IgD-negative memory B cell (primary cell): ENCODE data around the gene ADA. TPM values are rescaled to one million over a fixed set of nuclear protein-coding genes. Genes with fewer than 3 reads are reported as not detected.
A peak's percentile ranks its signal among the peaks of the same experiment; 100 is the strongest.

Experiments
- H3K27ac Mint-ChIP-seq, 3 donors: one replicate each; pipeline ENCODE4 v1.8.0; 2020 to 2022; ENCODE audit warnings: mild to moderate bottlenecking in 3 of 3, mixed read lengths in 3 of 3, moderate library complexity in 1 of 3
- H3K27me3 Mint-ChIP-seq: one replicate; pipeline ENCODE4 v1.8.0; 2021; ENCODE audit warnings: mixed read lengths
- H3K36me3 Mint-ChIP-seq: one replicate; pipeline ENCODE4 v1.8.0; 2020; ENCODE audit warnings: mild to moderate bottlenecking, mixed read lengths
- H3K4me1 Mint-ChIP-seq, 3 donors: one replicate each; pipeline ENCODE4 v1.8.0; 2020 to 2022; ENCODE audit warnings: mixed read lengths in 3 of 3, mild to moderate bottlenecking in 1 of 3
- H3K4me3 Mint-ChIP-seq, 4 donors: one replicate each; pipeline ENCODE4 v1.8.0; 2020 to 2022; ENCODE audit warnings: mild to moderate bottlenecking in 4 of 4, mixed read lengths in 4 of 4, moderate library complexity in 3 of 4
- H3K9me3 Mint-ChIP-seq, 3 donors: one replicate each; pipeline ENCODE4 v1.8.0; 2020 to 2021; ENCODE audit warnings: mixed read lengths in 3 of 3, mild to moderate bottlenecking in 1 of 3
- polyA plus RNA-seq: library from polyadenylated mRNA; unstranded; fragments of 300-500 nt; fragmentation: Illumina TruSeq; gene quantifications from one replicate; pipeline ENCODE4 v1.2.3, GENCODE V29; 2021

ADA gene
- polyA plus RNA-seq, 1 donor from 2014 or later: 10.5 TPM

DNA sequence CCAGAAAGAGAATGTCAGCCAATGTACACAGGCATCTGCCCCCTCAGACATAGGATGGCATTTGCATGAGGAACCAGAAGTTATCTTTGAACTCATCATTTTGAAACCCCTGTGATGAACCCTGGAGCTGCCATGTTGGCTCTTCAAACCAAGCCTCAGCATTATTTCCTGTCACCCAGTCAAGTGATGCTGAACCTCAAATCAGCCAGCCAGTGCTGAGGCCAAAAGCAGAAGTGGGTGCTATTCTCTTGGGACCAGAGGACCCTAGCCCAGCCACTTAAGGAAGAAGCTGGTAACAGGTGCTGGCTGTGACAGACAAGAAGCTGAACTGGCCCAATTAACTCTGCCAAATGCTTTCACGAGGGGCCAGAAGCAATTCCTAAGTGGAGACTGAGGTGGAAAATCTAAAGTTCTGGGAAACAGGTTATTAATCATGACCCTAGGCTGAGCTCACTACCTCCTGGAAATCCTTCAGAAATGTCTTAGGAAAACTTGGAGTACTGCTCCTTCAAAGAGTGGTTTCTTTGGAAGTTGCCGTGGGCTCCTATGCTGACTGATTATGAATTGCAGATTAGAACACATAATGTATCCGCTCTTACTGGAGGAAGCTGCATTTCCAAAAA lies 65.1 kb downstream of the ADA start:
- no peaks in the 10 kb centered on the region for H3K27me3 Mint-ChIP-seq
- H3K36me3 Mint-ChIP-seq: peaks cover 7% of the 10 kb centered on the region
- H3K4me1 Mint-ChIP-seq: peaks cover 52 to 69% (median 60%) of the 10 kb centered on the region in 3 donors
- no peaks in the 10 kb centered on the region for H3K9me3 Mint-ChIP-seq
- peak overlapping the region; percentile 87 to 96 (median 92) for H3K4me3 Mint-ChIP-seq
- H3K27ac Mint-ChIP-seq: peak overlapping the region; percentile 93 to 100 (median 98)

DNA sequence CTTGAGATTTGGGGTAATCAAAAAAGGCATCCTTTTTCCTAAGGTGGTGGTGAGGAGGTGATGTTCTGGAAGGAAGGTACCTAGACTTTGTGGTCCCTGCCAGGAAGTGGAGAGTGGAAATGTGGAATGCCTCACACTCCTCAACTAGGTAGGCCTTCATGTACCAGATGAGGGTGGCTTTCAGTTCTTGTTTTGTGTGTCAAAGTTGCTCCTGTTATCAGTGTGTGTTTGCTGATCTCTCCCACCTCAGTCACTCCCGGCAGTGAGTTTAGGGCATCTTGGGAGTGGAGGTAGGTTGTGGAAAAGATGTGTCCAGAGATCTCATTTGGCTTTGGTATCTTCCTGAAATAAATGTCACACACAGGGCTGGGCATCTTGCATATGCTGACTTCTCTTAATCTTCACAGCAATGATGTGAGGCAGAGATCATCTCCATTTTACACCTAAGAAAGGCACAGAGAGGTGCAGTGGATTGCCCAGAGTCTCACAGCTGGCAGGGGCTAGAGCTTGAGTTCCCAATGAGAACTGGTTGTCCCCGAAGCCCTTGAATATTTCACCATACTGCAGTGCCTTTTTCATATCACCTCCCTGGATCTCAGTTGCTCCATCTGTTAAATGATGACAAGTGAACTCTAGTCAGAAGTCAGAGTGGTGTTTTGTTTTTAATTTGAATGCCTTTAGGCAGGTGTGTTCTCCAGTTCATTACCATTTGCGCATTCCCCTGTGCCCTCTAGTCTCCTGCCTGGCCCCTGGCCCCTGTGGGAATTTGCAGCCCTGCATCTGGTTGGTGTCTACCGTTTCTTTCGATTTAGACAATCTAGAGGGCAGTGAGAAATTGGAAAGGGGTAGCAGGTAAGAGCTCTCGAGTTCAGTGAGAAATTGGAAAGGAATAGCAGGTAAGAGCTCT lies 66.2 kb downstream of the ADA start:
- Mint-ChIP-seq H3K9me3 (no peaks in the 10 kb centered on the region), H3K4me3 (peak overlapping the region; percentile 87 to 96 (median 92)), H3K27ac (peak overlapping the region; percentile 93 to 100 (median 98)), H3K27me3 (no peaks in the 10 kb centered on the region), H3K4me1 (peaks cover 56 to 69% (median 66%) of the 10 kb centered on the region in 3 donors), H3K36me3 (peaks cover 4% of the 10 kb centered on the region)

DNA sequence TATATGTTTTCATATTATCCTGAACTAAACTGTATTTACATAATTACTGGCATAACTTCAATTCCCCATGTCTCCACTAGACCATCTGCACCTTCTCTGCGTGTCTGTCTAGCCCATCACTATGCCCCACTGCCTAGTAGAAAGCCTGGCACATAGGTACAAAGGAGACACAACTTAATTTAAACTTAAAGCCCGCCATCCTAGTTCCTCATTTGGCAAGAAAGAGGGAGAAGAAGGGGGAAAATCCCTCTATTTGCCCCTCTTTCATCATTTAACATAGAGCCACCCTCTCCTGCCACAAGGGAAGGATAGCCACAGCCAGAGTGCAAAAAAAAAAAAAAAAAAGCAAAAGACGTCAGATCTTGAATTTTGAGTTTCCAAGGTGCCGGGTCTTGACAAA lies 67.3 kb downstream of the ADA start:
- peak overlapping the region; percentile 87 to 96 (median 92) for H3K4me3 Mint-ChIP-seq
- H3K9me3 Mint-ChIP-seq: no peaks in the 10 kb centered on the region
- peaks cover 64 to 74% (median 73%) of the 10 kb centered on the region in 3 donors for H3K4me1 Mint-ChIP-seq
- H3K27me3 Mint-ChIP-seq: no peaks in the 10 kb centered on the region
- H3K27ac Mint-ChIP-seq: peak overlapping the region; percentile 93 to 100 (median 98)
- H3K36me3 Mint-ChIP-seq: peaks cover 3% of the 10 kb centered on the region

DNA sequence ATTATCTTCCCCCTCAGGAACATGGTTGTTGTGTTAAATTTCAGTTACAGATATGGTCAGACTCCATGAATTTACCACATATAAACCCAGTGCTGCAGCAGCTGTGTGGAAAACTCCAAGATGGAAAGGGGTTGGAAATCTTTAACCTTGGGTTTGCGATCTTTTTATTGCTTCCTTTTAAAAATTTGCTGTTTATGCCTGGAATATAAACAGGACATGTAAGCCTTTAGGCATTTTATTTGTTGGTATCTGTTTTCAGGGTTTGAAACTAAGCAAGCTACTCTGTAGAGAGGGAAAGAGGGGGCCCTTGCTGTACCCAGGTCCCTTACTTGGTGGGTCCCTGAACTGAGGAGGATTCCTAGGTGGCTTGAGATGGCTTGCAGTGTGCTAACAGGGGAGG lies 68.3 kb downstream of the ADA start:
- peak overlapping the region; percentile 87 to 96 (median 92) for H3K4me3 Mint-ChIP-seq
- no peaks in the 10 kb centered on the region for H3K27me3 Mint-ChIP-seq
- H3K36me3 Mint-ChIP-seq: peaks cover 3% of the 10 kb centered on the region
- H3K4me1 Mint-ChIP-seq: peaks cover 60 to 70% (median 70%) of the 10 kb centered on the region in 3 donors
- H3K27ac Mint-ChIP-seq: peak overlapping the region; percentile 93 to 100 (median 98)
- H3K9me3 Mint-ChIP-seq: no peaks in the 10 kb centered on the region

DNA sequence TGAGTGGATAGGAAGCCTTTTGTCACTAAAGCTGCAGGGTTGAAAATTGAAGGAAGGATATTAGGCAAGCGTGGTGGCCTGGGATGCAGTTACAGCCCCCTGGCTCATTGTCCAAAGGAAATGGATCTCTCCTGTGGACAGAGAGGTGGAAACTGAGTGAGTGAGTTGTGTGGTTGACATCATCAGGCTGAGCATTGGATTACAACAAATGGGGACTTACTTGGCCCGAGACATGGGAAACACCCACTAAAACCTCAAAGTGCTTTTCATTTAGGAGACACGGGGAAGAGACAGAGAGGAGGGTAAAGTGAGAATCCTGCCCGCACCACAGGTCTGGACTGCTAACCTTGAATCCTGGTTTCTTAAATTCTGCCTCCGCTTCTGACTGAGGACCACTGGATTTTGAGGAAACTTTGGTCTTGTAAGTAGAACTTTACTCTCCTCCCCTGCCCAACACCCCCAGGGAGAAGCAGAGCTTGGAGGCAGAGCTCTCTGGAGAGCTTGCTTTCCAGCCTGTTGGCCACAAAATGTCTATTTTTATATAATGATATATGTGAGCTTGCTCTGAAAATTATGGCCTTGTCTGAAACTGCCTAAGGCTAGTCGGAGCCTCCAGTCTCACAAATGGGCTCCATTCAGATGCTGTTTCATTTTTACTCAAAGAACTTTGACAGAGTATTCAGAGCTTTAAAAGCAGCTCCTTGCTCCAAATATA lies 69.0 kb downstream of the ADA start, which contains the start of gene PKIG:
Gene PKIG, plus strand, starts transcription at position 269 of the 715 bp plus-strand sequence. CDS start 31,978 bp downstream, outside the sequence.
- no peaks in the 10 kb centered on the region for H3K9me3 Mint-ChIP-seq
- no peaks in the 10 kb centered on the region for H3K27me3 Mint-ChIP-seq
- H3K27ac Mint-ChIP-seq: peak within 1 kb of the TSS; percentile 93 to 100 (median 98)
- H3K4me3 Mint-ChIP-seq: peak within 1 kb of the TSS; percentile 87 to 96 (median 92)
- peaks cover 54 to 64% (median 63%) of the 10 kb centered on the region in 3 donors for H3K4me1 Mint-ChIP-seq
- no peaks in the 10 kb centered on the region for H3K36me3 Mint-ChIP-seq

DNA sequence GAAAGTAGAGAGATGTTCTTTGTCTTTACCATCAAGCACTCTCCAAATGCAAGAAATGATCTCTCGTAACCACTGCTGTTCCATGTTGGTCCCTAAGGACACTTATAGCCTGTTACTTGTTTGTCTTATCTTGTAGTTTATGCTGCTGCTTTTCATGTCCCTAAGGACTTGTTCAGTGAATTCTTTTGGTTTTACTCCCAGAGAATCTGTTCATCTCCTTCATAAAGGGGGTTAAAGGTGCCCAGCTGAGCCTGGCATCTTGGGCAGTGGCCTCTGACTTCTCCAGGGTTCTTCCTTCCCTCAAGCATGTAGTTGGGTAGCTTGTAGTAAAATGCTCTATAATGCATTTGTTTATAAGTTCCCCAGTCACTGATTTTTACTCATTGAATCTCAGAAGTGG lies 70.0 kb downstream of the ADA start:
- H3K36me3 Mint-ChIP-seq: no peaks in the 10 kb centered on the region
- peak overlapping the region; percentile 87 to 96 (median 92) for H3K4me3 Mint-ChIP-seq
- H3K9me3 Mint-ChIP-seq: no peaks in the 10 kb centered on the region
- H3K4me1 Mint-ChIP-seq: peaks cover 48 to 62% (median 56%) of the 10 kb centered on the region in 3 donors
- H3K27ac Mint-ChIP-seq: peak overlapping the region; percentile 93 to 100 (median 98)
- no peaks in the 10 kb centered on the region for H3K27me3 Mint-ChIP-seq

DNA sequence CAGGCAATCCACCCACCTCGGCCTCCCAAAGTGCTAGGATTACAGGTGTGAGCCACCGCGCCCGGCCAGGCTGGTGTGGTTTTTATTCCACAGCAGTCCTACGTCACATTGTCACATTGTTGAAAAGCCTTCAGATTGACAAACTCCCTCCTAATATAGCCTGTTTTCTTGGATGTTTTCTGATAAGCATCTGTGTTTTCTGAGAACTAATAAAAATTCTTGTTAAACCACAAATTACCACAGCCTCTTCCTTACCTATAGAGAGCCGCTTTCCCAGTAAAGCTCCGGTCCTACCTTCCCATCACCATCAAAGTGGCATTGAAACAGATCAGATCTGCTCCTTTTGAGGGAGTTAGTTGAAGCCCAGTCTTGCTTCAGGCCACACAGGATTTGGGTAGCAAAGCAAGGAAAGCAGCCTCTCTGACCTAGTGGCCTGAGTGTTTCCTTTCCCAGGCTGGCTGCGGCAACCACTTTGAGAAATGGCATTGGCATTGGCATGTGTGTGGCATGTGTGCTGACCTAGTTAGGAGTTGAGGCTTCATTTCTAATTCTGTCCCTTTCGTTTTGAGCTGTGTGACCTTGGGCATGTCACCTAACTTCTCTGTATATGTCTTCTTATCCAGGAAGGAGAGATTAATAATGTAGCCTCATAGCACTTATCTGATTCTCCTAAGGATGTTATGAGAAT lies 70.8 kb downstream of the ADA start:
- H3K4me3 Mint-ChIP-seq: peak overlapping the region; percentile 87 to 96 (median 92)
- peak overlapping the region; percentile 93 to 100 (median 98) for H3K27ac Mint-ChIP-seq
- H3K9me3 Mint-ChIP-seq: no peaks in the 10 kb centered on the region
- H3K36me3 Mint-ChIP-seq: no peaks in the 10 kb centered on the region
- H3K4me1 Mint-ChIP-seq: peaks cover 52 to 65% (median 54%) of the 10 kb centered on the region in 3 donors
- H3K27me3 Mint-ChIP-seq: no peaks in the 10 kb centered on the region

DNA sequence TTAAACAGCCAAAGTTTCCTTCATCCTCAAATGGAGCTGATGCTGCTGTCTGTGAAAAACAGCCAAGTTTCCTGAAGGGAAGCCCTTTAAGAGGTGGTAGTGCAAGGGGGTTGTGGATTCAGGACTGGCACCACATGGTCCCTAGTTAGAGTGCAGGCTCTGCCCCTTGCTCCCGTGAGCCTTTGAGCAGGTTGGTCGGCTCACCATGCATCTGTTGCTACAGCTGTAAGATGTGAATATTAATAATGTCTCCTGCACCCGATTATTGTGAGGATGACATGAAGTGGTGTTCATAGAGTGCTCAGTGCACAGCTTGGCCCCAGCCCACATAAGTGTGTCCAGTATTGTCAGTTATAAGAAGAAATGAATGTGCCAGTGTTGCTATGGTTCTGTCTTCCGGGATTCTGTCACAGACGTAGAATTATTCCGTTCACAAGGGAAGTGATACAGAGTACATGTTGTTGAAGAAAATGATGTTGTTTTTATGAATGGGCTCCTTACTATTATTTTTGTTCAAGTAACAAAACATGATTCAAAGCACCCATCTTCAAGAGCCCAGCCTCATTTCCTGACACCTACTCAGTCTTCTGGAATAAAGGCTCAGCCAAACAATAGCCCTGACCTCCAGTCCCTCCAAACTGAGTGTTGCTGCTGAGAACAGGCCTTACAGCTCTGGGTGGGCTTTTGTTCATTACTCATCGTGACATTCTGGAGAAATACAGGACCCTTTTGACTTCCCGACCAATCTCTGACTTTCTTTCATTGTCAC lies 72.0 kb downstream of the ADA start:
- H3K27ac Mint-ChIP-seq: peak overlapping the region; percentile 93 to 100 (median 98)
- H3K4me3 Mint-ChIP-seq: peak overlapping the region; percentile 87 to 96 (median 92)
- H3K27me3 Mint-ChIP-seq: no peaks in the 10 kb centered on the region
- H3K4me1 Mint-ChIP-seq: peaks cover 42 to 55% (median 44%) of the 10 kb centered on the region in 3 donors
- H3K9me3 Mint-ChIP-seq: no peaks in the 10 kb centered on the region
- H3K36me3 Mint-ChIP-seq: no peaks in the 10 kb centered on the region

DNA sequence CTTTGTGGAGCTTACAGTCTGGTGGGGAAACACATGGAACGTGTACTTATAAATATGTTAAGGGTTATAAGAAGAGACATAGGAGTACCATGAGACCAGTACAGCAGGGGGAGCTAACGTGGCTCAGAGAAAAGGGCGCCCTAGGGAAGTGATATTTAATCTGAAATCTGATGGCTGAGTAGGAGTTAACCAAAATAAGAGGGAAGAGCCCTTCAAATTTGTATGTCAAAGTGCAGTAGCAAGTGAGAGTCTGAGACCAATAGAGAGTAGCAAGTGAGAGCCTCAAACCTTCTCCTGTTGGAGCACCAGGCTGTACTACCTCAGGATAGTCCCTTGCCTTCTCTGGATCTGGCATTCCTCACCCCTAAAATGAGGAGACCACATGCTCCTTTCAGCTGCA lies 75.2 kb downstream of the ADA start:
- no peaks in the 10 kb centered on the region for H3K9me3 Mint-ChIP-seq
- H3K4me1 Mint-ChIP-seq: peaks cover 24 to 39% (median 33%) of the 10 kb centered on the region in 3 donors
- peak overlapping the region in 2 of 3 donors; percentile 31 to 91 for H3K27ac Mint-ChIP-seq
- H3K27me3 Mint-ChIP-seq: no peaks in the 10 kb centered on the region
- peak overlapping the region in 3 of 4 donors; percentile 23 to 85 (median 26) for H3K4me3 Mint-ChIP-seq
- no peaks in the 10 kb centered on the region for H3K36me3 Mint-ChIP-seq

DNA sequence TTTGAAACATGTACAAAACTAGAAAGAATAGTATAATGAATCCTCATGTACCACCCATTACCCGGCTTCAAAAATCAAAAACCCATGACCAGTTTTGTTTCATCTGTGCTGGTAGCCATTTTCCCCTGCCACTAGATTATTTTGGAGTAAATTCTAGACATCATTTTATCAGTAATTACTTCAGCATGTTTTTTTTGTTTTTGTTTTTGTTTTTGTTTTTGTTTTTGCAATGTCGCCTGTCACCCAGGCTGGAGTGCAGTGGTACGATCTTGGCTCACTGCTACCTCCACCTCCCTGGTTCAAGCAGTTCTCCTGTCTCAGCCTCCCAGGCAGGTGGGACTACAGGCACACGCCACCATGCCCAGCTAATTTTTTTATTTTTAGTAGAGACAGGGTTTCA lies 77.1 kb downstream of the ADA start:
- Mint-ChIP-seq H3K4me1 (peaks cover 11 to 21% (median 15%) of the 10 kb centered on the region in 3 donors), H3K27me3 (no peaks in the 10 kb centered on the region), H3K4me3 (no peak overlapping the region), H3K9me3 (no peaks in the 10 kb centered on the region), H3K27ac (no peak overlapping the region), H3K36me3 (no peaks in the 10 kb centered on the region)

DNA sequence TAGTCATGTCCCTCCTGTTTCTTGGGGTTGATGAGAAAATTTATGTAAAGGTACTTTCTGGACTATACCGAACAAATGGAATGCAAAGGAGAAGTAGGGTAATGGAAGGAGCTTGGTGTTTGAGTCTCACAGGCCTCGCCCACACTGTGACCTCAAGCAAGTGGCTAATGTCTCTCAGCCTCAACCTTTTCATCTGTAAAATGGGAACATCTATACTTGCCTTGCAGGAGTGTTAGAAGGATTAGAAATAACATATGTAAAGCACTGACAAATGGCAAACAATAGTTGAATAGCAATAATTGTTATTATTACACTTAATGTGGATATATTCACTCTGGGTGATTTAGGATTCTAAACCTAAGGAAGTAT lies 78.0 kb downstream of the ADA start:
- Mint-ChIP-seq H3K4me1 (peaks cover 7 to 16% (median 11%) of the 10 kb centered on the region in 3 donors), H3K27me3 (no peaks in the 10 kb centered on the region), H3K36me3 (no peaks in the 10 kb centered on the region), H3K27ac (no peak overlapping the region), H3K9me3 (no peaks in the 10 kb centered on the region), H3K4me3 (no peak overlapping the region)

DNA sequence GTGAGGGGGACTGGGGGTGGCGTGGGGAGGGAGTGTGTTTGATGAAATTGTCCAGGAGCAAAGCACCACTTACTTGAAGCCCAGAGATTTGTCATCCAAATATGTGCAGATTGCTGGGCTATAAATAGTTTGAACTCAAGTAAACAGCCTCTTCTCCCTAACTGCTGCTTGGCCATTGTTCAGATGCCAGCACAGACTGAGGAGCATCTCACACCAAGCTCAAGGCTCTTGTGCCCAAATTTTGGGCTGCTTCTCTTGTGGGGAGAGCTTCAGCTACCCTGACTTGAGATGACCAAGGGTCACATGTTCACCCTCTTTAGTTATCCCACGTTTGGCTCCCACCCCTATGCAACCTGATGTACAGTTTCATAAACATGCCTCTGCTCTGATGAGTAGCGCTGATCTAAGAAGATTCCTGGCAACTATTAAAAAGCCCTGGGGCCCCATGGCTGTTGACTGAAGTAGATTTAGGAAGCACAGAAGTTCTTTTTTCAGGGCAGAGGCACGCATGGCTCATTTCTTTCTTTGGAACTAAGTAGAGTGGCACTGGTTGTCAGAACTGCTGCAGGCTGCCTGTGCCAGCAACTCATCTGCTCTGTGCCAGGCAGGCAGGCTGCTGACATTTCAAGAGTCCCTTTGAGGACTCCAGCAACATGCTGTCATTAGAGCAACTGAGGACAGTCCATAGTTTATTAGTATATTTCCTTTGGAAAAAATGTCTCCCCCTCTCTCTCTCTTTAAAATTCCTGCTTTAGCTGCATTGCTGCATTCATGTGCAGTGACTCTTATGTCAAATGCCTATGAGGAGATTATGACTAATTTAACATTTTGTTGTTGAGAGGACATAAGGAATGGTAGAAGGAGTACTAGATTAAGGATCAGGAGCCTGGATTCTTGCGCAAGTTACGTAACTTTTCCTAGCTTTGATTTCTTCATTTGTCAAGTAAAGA lies 78.7 kb downstream of the ADA start:
- H3K9me3 Mint-ChIP-seq: no peaks in the 10 kb centered on the region
- H3K4me3 Mint-ChIP-seq: no peak overlapping the region
- H3K4me1 Mint-ChIP-seq: peaks cover 6 to 15% (median 10%) of the 10 kb centered on the region in 3 donors
- H3K36me3 Mint-ChIP-seq: no peaks in the 10 kb centered on the region
- no peak overlapping the region for H3K27ac Mint-ChIP-seq
- H3K27me3 Mint-ChIP-seq: no peaks in the 10 kb centered on the region
